Erythroblast (primary cell): ENCODE measurements around the gene CLRN3.

Source experiments
- GATA1 ChIP-seq: IDR thresholded peaks from 2 replicates; pipeline ENCODE4 v1.6.1; 2011; ENCODE audit warnings: low read depth, mild to moderate bottlenecking, control low read depth, low read length, moderate library complexity
- POLR2A ChIP-seq: IDR thresholded peaks from 2 replicates; pipeline ENCODE4 v1.6.1; 2011; ENCODE audit warnings: mild to moderate bottlenecking, low read length

DNA sequence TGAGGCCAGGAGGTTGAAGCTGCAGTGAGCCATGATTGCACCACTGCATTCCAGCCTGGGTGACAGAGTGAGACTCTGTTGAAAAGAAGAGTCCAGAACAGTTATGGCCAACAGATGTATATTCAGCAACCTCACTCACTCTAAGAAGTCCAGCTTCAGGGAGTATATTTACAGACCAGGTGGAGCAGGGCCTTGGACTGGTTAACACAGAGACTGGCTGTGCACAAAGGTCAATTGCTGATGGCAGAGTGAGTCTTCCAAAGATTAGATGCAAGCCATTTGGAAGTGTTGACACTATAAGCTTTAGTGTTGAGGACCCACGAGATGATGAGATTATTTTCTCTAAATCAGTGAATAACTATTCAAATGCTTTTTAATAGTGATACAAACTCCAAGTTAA lies 24.9 kb downstream of the CLRN3 start:
- no peak for TF ChIP-seq POLR2A
- no peak for TF ChIP-seq GATA1
